T-helper 1 cell treated with Interleukin-12 subunit alpha and Interleukin-12 subunit beta and Interleukin-4 antibody, amounts not matched to agents 30 μg/mL and 1 μg/mL, for 36 hours (primary cell): ENCODE measurements around the gene XAB2.

ENCODE experiments used
- H3K27ac Mint-ChIP-seq: one replicate; pipeline ENCODE4 v1.8.0; 2021; ENCODE audit warnings: mild to moderate bottlenecking, mixed read lengths
- H3K27me3 Mint-ChIP-seq: one replicate; pipeline ENCODE4 v1.8.0; 2021; ENCODE audit warnings: low read depth, mixed read lengths
- H3K36me3 Mint-ChIP-seq: one replicate; pipeline ENCODE4 v1.8.0; 2021; ENCODE audit warnings: low read depth, mixed read lengths
- H3K4me1 Mint-ChIP-seq: one replicate; pipeline ENCODE4 v1.8.0; 2021; ENCODE audit warnings: low read depth, mixed read lengths
- H3K4me3 Mint-ChIP-seq: one replicate; pipeline ENCODE4 v1.8.0; 2021; ENCODE audit warnings: mild to moderate bottlenecking, moderate library complexity, mixed read lengths
- H3K9me3 Mint-ChIP-seq: one replicate; pipeline ENCODE4 v1.8.0; 2021; ENCODE audit warnings: mixed read lengths

XAB2 gene

DNA sequence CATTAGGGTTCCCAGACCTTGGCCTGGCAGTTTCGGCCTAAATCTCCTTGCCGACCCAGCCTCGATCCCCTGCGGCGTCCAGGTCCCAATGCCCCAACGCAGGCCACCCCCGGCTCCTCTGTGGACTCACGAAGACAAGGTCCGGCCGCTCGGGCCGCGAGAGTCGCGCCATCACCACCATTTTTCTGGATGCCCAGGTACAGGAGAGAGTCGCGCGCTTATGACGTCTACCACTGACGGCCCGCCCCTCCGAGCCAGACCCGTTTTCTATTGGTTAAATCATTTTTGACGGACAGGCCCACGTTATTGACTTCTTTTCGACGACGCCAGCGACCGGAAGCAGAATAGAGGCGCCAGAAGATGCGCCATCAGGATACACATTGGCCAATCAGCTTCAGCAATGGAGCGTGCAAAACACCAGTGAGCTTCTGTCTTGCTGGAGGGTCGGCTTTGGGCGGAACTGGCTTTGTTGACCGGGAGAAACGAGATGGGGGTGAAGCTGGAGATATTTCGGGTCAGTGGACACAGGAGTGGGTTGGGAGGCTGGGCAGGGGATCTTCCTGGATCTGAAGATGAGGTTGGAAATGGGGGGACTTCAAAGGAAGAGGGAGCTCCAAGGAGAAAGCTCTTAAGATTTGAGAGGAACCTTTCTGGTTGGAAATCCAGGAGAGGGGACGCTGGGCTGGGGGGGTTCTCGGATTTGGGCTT is at the start of gene XAB2, which contains the start of gene PET100:
Gene XAB2 (minus strand): TSS at position 199 of the 708 bp plus-strand sequence. CDS start 18 bp downstream, at position 181.
Gene PET100 (plus strand): TSS at position 447 of the 708 bp plus-strand sequence. CDS start 41 bp downstream, at position 488.
- peaks cover 13% of the 10 kb centered on the region for H3K36me3 Mint-ChIP-seq
- H3K27me3 Mint-ChIP-seq: no peaks in the 10 kb centered on the region
- H3K9me3 Mint-ChIP-seq: no peaks in the 10 kb centered on the region
- H3K4me1 Mint-ChIP-seq: peaks cover 31% of the 10 kb centered on the region
- peak within 1 kb of the TSS; percentile 100 for H3K27ac Mint-ChIP-seq
- H3K4me3 Mint-ChIP-seq: peak within 1 kb of the TSS; percentile 99

DNA sequence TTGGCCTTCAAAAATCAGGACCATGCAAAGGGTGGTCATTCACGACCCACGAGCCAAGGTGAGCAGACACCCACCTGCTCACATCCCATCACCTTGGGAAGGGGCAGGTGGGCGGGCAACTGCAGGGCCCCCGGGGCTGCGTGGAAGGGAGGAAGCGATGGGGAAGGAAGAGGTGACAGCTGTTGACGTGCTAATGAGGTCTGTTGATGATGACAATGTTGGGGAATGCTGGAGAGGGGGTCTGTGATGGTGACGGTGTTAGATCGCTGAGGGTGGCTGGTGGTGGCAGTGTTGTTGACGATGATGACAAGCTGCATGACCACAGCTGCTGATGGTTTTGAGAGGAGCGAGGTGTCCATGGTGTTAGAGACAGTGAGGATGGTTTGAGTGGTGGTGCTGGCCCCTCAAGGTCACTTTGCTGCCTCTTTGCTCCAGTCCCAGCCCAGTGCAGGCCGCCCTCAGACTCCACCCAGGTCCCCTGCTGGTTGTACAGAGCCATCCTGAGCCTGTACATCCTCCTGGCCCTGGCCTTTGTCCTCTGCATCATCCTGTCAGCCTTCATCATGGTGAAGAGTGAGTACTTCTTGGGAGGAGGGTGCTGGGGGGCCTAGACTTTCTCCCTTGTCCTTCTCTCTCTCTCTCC is 48.4 kb upstream of the XAB2 start:
- Mint-ChIP-seq H3K4me1 (peaks cover 36% of the 10 kb centered on the region), H3K36me3 (peaks cover 6% of the 10 kb centered on the region), H3K9me3 (no peaks in the 10 kb centered on the region), H3K27me3 (peaks cover 29% of the 10 kb centered on the region), H3K4me3 (no peak overlapping the region), H3K27ac (peak overlapping the region; percentile 50)

DNA sequence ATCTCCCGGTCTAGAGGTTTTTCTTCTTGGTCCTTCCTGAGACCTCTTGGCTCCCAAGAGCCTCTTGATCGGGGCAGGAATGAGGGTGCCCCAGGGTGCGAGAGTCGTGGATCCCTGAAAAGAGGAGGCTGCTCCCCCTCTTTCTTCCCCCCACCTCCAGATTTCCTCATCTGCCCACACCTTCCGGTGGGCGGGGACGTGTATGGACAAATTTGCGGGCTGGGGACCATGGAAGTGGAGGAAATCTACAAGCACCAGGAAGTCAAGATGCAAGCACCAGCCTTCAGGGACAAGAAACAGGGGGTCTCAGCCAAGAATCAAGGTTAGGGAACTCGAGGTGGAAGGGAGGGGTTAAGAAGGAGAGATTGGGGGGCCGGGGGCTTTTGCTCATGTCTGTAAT is 47.5 kb upstream of the XAB2 start, which contains the start of gene MCEMP1:
Gene MCEMP1 (plus strand): TSS at position 237 of the 400 bp plus-strand sequence. CDS start 31 bp downstream, at position 268.
- Mint-ChIP-seq H3K36me3 (peaks cover 2% of the 10 kb centered on the region), H3K27me3 (peaks cover 30% of the 10 kb centered on the region), H3K4me1 (peaks cover 35% of the 10 kb centered on the region), H3K9me3 (no peaks in the 10 kb centered on the region), H3K4me3 (peak within 1 kb of the TSS; percentile 31), H3K27ac (peak within 1 kb of the TSS; percentile 50)

DNA sequence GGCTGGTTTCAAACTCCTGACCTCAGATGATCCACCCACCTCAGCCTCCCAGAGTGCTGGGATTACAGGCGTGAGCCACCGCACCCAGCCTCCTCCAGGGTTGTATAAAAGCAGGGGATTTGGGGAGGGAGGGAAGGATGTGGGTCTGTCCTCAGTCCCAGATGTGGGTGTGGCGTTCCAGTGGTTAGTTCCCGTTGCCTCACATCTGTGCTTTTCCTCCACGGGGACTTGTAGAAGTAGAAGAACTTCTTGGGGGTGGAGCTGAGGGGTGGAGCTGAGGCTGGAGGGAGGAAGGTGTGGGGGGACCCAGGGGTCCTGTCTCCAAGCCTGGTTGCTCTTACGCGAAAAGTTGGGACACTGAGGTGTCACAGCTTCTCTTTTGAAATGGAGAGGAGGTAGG is 47.0 kb upstream of the XAB2 start:
- H3K27ac Mint-ChIP-seq: no peak overlapping the region
- no peaks in the 10 kb centered on the region for H3K36me3 Mint-ChIP-seq
- peaks cover 34% of the 10 kb centered on the region for H3K27me3 Mint-ChIP-seq
- peaks cover 31% of the 10 kb centered on the region for H3K4me1 Mint-ChIP-seq
- H3K4me3 Mint-ChIP-seq: peak overlapping the region; percentile 31
- H3K9me3 Mint-ChIP-seq: no peaks in the 10 kb centered on the region

DNA sequence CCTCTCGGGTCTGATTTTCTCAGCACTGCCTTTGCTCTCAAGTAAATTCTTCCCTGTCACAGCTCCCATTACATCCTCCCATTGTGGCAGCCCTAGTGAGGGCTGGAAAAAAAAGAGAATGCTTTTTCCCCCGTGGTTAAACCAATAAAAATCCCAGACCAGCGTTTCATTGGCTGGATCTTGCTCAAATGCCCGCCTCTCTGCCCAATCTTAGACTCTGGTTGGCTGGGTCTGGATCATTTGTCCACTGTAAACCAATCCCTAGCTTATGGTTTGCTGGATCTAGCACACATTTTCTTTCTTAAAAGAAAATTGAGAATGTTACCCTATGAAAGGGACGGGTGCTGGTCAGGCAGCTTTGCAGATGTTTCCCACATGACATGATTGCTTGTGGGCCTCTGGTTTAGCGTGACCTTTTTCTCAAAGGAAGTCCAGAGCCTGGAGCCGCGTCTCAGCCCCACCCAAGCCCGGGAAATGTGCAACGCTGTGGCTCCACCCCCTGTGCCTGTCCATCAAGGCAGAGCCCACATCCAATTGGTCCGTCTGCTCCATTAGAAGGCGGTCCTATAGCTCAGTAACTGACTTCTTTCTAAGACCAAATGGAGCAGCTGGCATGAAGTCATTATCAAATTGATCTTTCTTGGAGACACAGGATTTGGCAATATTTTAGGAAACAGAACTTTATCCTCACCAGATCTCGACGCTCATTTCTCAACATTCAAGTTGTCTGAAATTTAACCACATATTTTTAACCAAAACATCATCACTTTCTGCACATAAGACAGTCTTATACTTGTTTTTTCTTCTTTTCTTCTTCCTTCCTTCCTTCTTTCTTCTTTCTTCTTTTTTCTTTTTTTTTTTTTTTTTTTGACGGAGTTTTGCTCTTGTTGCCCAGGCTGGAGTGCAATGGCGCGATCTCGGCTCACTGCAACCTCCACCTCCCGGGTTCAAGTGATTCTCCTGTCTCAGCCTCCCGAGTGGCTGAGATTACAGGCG is 45.0 kb upstream of the XAB2 start:
- no peak overlapping the region for H3K27ac Mint-ChIP-seq
- H3K27me3 Mint-ChIP-seq: peaks cover 47% of the 10 kb centered on the region
- no peaks in the 10 kb centered on the region for H3K36me3 Mint-ChIP-seq
- H3K4me3 Mint-ChIP-seq: no peak overlapping the region
- H3K9me3 Mint-ChIP-seq: no peaks in the 10 kb centered on the region
- peaks cover 26% of the 10 kb centered on the region for H3K4me1 Mint-ChIP-seq

DNA sequence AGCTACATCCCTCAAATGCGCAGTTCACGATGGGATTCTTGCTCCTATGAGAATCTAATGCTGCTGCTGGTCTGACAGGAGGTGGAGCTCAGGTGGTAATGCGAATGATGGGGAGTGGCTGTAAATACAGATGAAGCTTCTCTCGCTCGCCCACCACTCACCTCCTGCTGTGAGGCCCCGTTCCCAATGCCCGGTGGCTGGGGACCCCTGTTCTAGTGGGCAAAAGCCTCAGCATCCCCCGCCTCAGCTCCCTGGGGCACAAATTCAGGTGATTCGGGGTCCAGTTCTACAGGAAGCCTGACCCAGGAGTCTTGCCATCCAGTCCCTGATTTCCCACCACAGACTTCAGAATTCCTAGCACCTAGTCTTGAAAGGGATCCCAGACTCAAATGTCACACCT is 43.2 kb upstream of the XAB2 start:
- Mint-ChIP-seq H3K27me3 (peaks cover 41% of the 10 kb centered on the region), H3K36me3 (no peaks in the 10 kb centered on the region), H3K4me3 (no peak overlapping the region), H3K9me3 (no peaks in the 10 kb centered on the region), H3K4me1 (peaks cover 25% of the 10 kb centered on the region), H3K27ac (no peak overlapping the region)

DNA sequence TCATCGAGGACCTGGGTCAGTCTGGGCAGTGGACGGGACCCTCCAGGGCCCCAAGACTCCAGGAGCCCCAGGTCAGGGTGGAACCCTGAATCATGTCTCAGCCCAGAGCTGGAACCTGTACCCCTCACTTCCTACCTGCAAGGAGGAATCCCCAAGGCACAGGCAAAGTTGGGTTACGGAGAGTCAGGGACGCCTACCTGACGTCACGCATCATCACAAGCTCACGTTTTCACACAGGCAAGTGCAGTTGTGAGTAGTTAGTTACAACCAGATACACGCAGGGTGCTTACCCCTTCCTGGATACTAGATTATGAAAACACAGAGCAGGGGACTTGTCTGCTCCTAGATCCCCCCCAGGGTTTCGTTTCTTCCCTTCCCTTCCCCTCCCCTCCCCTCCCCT is 41.4 kb upstream of the XAB2 start:
- no peak overlapping the region for H3K27ac Mint-ChIP-seq
- H3K4me3 Mint-ChIP-seq: peak overlapping the region; percentile 37
- H3K27me3 Mint-ChIP-seq: peaks cover 32% of the 10 kb centered on the region

DNA sequence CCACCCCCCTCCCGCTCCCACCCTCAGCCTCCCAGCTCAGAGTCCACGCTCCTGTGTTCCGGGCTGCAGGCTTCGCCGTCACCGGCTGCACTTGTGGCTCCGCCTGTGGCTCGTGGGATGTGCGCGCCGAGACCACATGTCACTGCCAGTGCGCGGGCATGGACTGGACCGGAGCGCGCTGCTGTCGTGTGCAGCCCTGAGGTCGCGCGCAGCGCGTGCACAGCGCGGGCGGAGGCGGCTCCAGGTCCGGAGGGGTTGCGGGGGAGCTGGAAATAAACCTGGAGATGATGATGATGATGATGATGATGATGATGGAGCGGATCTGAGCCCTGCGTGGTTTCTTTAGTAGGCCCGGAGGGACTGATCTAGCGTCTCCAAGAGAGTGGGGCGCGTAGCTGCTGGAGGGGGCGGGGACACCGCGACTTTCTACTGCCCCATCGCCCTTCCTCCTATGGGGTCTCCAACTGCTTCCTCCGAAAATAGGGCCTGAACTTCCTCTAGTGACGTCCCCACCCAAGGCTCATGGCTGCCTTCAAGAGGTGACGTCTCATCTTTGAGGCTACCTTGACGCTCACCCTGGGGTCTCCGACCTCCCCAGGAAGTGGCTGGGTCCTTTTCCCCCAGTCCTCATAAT is 40.9 kb upstream of the XAB2 start:
- Mint-ChIP-seq H3K27me3 (peaks cover 30% of the 10 kb centered on the region), H3K36me3 (no peaks in the 10 kb centered on the region), H3K27ac (no peak overlapping the region), H3K4me1 (peaks cover 12% of the 10 kb centered on the region), H3K9me3 (no peaks in the 10 kb centered on the region), H3K4me3 (peak overlapping the region; percentile 37)

More for the DNA sequence above, 41.4 kb upstream of the XAB2 start:
- Mint-ChIP-seq H3K9me3 (no peaks in the 10 kb centered on the region), H3K36me3 (no peaks in the 10 kb centered on the region), H3K4me1 (peaks cover 12% of the 10 kb centered on the region)

DNA sequence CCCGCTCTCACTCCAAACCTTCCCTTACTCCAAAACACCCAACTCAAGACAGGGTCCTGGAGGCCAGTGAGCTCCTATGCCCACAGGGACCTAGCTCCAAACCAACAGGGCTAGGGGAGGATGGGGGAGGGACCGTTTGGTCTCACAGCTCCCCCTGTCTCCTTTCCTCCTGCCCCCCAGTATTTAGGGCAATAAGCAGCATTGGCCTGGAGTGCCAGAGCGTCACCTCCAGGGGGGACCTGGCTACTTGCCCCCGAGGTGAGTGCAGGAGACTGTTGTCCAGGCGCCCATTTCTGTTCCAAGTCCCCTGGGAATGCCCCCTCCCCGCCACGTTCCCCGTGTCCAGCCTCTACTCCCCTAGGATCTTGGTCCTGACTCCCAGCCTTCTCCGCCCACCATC is 40.3 kb upstream of the XAB2 start:
- Mint-ChIP-seq H3K27me3 (peaks cover 30% of the 10 kb centered on the region), H3K9me3 (no peaks in the 10 kb centered on the region), H3K4me3 (no peak overlapping the region), H3K27ac (no peak overlapping the region), H3K4me1 (peaks cover 12% of the 10 kb centered on the region), H3K36me3 (no peaks in the 10 kb centered on the region)

DNA sequence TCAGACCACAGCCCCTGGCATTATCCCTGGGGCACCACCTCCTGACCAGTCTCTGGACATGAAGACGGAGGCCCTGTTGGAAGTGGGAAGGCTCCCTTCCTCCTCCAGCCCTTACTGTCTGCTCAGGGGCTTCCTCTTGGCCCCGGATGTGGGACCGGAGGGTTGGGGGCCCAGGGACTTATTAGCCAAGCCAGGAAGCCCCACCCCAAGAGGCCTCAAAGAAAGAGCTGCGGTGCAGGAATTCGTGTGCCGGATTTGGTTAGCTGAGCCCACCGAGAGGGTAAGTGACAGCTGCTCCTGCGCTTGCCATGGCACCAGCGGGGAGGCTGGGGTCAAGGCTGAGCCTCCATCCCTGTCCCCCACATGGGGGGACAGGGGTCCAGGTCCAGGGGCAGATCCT is 39.5 kb upstream of the XAB2 start, which contains the start of gene RETN:
Gene RETN (plus strand): TSS at position 208 of the 400 bp plus-strand sequence. CDS start 278 bp downstream, outside the sequence.
- H3K36me3 Mint-ChIP-seq: no peaks in the 10 kb centered on the region
- H3K27me3 Mint-ChIP-seq: peaks cover 23% of the 10 kb centered on the region
- H3K4me1 Mint-ChIP-seq: peaks cover 9% of the 10 kb centered on the region
- H3K9me3 Mint-ChIP-seq: no peaks in the 10 kb centered on the region
- no peak within 1 kb of the TSS for H3K27ac Mint-ChIP-seq
- no peak within 1 kb of the TSS for H3K4me3 Mint-ChIP-seq

DNA sequence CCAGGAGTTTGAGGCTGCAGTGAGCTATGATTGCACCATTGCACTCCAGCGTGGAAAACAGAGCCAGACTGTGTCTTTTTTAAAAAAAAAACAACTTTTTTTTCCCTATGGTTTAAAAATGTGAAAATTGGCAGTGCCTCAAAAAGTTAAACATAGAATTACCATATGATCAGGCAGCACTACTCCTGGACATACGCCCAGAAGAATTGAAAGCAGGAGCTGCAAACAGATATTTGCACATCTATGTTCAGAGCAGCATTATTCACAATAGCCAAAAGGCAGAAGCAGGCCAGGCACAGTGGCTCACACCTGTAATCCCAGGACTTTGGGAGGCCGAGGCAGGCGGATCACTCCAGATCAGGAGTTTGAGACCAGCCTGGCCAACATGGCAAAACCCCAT is 35.7 kb upstream of the XAB2 start:
- H3K4me3 Mint-ChIP-seq: no peak overlapping the region
- no peaks in the 10 kb centered on the region for H3K9me3 Mint-ChIP-seq
- peaks cover 13% of the 10 kb centered on the region for H3K27me3 Mint-ChIP-seq
- H3K36me3 Mint-ChIP-seq: no peaks in the 10 kb centered on the region
- no peak overlapping the region for H3K27ac Mint-ChIP-seq
- H3K4me1 Mint-ChIP-seq: peaks cover 2% of the 10 kb centered on the region

DNA sequence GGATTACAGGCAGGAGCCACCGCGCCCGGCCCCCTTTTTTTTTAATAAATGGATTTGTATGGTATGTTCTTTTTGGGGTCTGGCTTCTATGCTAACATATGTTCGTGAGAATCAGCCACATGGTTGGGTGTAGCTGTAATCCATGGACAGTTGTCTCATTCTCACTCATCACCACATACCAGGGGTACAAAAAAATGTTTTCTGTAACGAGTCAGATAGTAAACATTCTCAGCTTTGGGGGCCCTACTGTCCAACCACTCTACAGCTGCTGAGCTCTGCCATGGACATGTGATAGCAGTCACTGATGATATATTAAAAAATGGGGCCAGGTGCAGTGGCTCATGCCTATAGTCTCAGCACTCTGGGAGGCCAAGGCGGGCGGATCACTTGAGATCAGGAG is 34.4 kb upstream of the XAB2 start:
- Mint-ChIP-seq H3K4me1 (peaks cover under 1% of the 10 kb centered on the region), H3K4me3 (no peak overlapping the region), H3K9me3 (no peaks in the 10 kb centered on the region), H3K27ac (no peak overlapping the region), H3K36me3 (no peaks in the 10 kb centered on the region), H3K27me3 (peaks cover 6% of the 10 kb centered on the region)

DNA sequence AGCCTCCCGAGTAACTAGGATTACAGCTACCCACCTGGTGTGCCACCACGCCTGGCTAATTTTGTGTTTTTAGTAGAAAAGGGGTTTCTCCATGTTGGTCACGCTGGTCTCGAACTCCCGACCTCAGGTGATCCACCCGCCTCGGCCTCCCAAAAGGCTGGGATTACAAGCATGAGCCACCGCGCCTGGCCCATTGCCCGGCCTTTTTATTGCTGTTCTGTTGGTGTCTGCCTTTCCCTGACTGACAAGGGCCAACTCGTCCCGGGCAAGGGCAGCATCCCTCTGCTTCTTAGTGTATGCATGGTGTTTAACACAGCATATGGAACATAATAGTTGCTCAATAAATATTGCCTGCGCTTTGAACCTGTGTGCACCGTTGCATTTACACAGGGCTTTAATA is 33.3 kb upstream of the XAB2 start:
- Mint-ChIP-seq H3K36me3 (no peaks in the 10 kb centered on the region), H3K4me1 (peaks cover 5% of the 10 kb centered on the region), H3K9me3 (no peaks in the 10 kb centered on the region), H3K27ac (no peak overlapping the region), H3K27me3 (peaks cover 6% of the 10 kb centered on the region), H3K4me3 (no peak overlapping the region)
